PC-9 (cell line): ENCODE results near the gene APOE. TPM values are rescaled to one million over a fixed set of nuclear protein-coding genes. Genes with fewer than 3 reads are reported as not detected.

Source experiments
- BruUV-seq: library from RNA; stranded (reverse); fragments of 400-500 nt; replicated peaks from 2 replicates; lab custom pipeline; 2021; lab: Mats Ljungman, UMichigan
- CTCF ChIA-PET: fragments of 300-600 bp; sonication (Branson Sonifier 250); formaldehyde crosslinking; loops from one replicate; lab custom pipeline; 2022; ENCODE audit warnings: antibody characterized with exemption; lab: Charles Lee
- POLR2A ChIA-PET: fragments of 300-600 bp; sonication (Branson Sonifier 250); formaldehyde crosslinking; loops from one replicate; lab custom pipeline; 2022; ENCODE audit warnings: antibody characterized with exemption; ENCODE audit not compliant: unreplicated experiment; lab: Charles Lee
- DNase-seq, 2 experiments: peaks; one replicate each; pipeline versions ENCODE4 v3.0.0 to v3.0.0-alpha.2; 2015 to 2022; ENCODE audit warnings: mixed read lengths in 1 of 2
- H2AFZ ChIP-seq: fragments of 200-600 bp; sonication (generic); 2 replicates; pipeline ENCODE4 v1.8.1; 2017; ENCODE audit warnings: antibody characterized with exemption
- H3F3A ChIP-seq: fragments of 200-600 bp; sonication (generic); 2 replicates; pipeline ENCODE4 v1.8.1; 2017; ENCODE audit warnings: antibody characterized with exemption, mild to moderate bottlenecking, low read depth; ENCODE audit not compliant: insufficient read depth
- H3K27ac ChIP-seq: fragments of 200-600 bp; sonication (generic); 2 replicates; pipeline ENCODE4 v1.6.1; 2016; ENCODE audit warnings: mixed run types
- H3K27me3 ChIP-seq: fragments of 200-600 bp; sonication (generic); 2 replicates; pipeline ENCODE4 v1.6.1; 2016; ENCODE audit warnings: low read depth, mixed run types; ENCODE audit not compliant: insufficient read depth
- H3K36me3 ChIP-seq: fragments of 200-600 bp; sonication (generic); 2 replicates; pipeline ENCODE4 v1.6.1; 2016; ENCODE audit warnings: low read depth, mixed run types
- H3K4me1 ChIP-seq: fragments of 200-600 bp; sonication (generic); replicated peaks from 2 replicates; pipeline ENCODE4 v1.6.1; 2016; ENCODE audit warnings: mixed run types; ENCODE audit not compliant: insufficient read depth
- H3K4me2 ChIP-seq: fragments of 200-600 bp; sonication (generic); 2 replicates; pipeline ENCODE4 v1.6.1; 2017; ENCODE audit warnings: mixed run types
- H3K4me3 ChIP-seq: fragments of 200-600 bp; sonication (generic); 2 replicates; pipeline ENCODE4 v1.6.1; 2016; ENCODE audit warnings: mixed run types
- H3K79me2 ChIP-seq: fragments of 200-600 bp; sonication (generic); 2 replicates; pipeline ENCODE4 v1.6.1; 2017; ENCODE audit warnings: low read depth, mixed run types
- H3K9me2 ChIP-seq: fragments of 200-600 bp; sonication (generic); 2 replicates; pipeline ENCODE4 v1.8.1; 2017; ENCODE audit warnings: mild to moderate bottlenecking; ENCODE audit not compliant: insufficient read depth
- H3K9me3 ChIP-seq: fragments of 200-600 bp; sonication (generic); 2 replicates; pipeline ENCODE4 v1.8.1; 2016; ENCODE audit warnings: low read depth; ENCODE audit not compliant: insufficient read depth
- H4K20me1 ChIP-seq: fragments of 200-600 bp; sonication (generic); 2 replicates; pipeline ENCODE4 v1.8.1; 2017; ENCODE audit not compliant: insufficient read depth
- CTCF ChIP-seq: fragments of 200-600 bp; sonication (generic); conservative IDR thresholded peaks from 2 replicates; pipeline ENCODE4 v1.6.1; 2017; ENCODE audit warnings: mixed run types, antibody characterized with exemption, mild to moderate bottlenecking, moderate library complexity
- EZH2 ChIP-seq: fragments of 200-600 bp; sonication (generic); IDR thresholded peaks from 2 replicates; pipeline ENCODE4 v1.8.0; 2017; ENCODE audit warnings: antibody characterized with exemption, low read depth
- intact Hi-C: fragments of 100-400 bp; cut with micrococcal nuclease; formaldehyde crosslinking; loops from one replicate; pipeline ENCODE4 v1.10.0; 2022; ENCODE audit not compliant: unreplicated experiment
- total RNA-seq: library from RNA; stranded (reverse); gene quantifications from 2 replicates; pipeline ENCODE4 v1.2.3, GENCODE V29; 2021

Gene APOE
- total RNA-seq, 1 experiment from 2014 or later: 11.5 TPM

- BruUV-seq: no TSS peak
- Histone ChIP-seq H3F3A (peaks cover 25% of the 10 kb centered on the region; the same call in 1 of the 2 replicates), H3K4me1 (no peaks in the 10 kb centered on the region), H3K4me3 (no peak overlapping the region), H4K20me1 (peaks cover 15% of the 10 kb centered on the region), H2AFZ (no peak overlapping the region), H3K9me3 (no peaks in the 10 kb centered on the region), H3K9me2 (no peaks in the 10 kb centered on the region), H3K27ac (no peak overlapping the region), H3K4me2 (no peak overlapping the region), H3K79me2 (no peaks in the 10 kb centered on the region), H3K36me3 (peaks cover 17% of the 10 kb centered on the region), H3K27me3 (no peaks in the 10 kb centered on the region)
- ChIA-PET CTCF (no interaction called here), POLR2A (no interaction called here)
- DNase-seq: no peak
- TF ChIP-seq CTCF (no peak), EZH2 (no peak)
- intact Hi-C loops: no loop called here
Observed at GRCh38 chr19:44867578-44867977, 38.0 kb upstream of the APOE start.

GRCh38 chr19:44869733-44870470 is 35.7 kb upstream of the APOE start:
- intact Hi-C loops: no loop called here
- H3K36me3 ChIP-seq: peaks cover 33% of the 10 kb centered on the region

GRCh38 chr19:44871809-44872208 is 33.8 kb upstream of the APOE start:
- H4K20me1 ChIP-seq: peaks cover 9% of the 10 kb centered on the region
- H2AFZ ChIP-seq: no peak overlapping the region
- no peak overlapping the region for H3K4me2 ChIP-seq
- H3K27ac ChIP-seq: no peak overlapping the region
- no peaks in the 10 kb centered on the region for H3K9me2 ChIP-seq
- POLR2A ChIA-PET: no interaction called here
- H3K27me3 ChIP-seq: no peaks in the 10 kb centered on the region
- intact Hi-C loops: no loop called here
- CTCF ChIA-PET: interaction anchor here (0.6 kb wide), 1 partner anchor 15 kb away, joined by 3 read pairs; no protein-coding TSS in a partner anchor
- peaks cover 30% of the 10 kb centered on the region for H3K36me3 ChIP-seq
- peaks cover 62% of the 10 kb centered on the region for H3F3A ChIP-seq
- TF ChIP-seq CTCF: no peak
- no peak for TF ChIP-seq EZH2
- DNase-seq: no peak
- no TSS peak for BruUV-seq
- no peaks in the 10 kb centered on the region for H3K9me3 ChIP-seq
- H3K4me1 ChIP-seq: peaks cover 27% of the 10 kb centered on the region
- no peaks in the 10 kb centered on the region for H3K79me2 ChIP-seq
- H3K4me3 ChIP-seq: no peak overlapping the region

More at GRCh38 chr19:44869733-44870470, 35.7 kb upstream of the APOE start:
- Histone ChIP-seq H4K20me1 (peaks cover 11% of the 10 kb centered on the region), H3K4me3 (no peak overlapping the region), H3K27ac (no peak overlapping the region), H3K79me2 (no peaks in the 10 kb centered on the region), H3K9me2 (no peaks in the 10 kb centered on the region), H3K4me1 (peaks cover 8% of the 10 kb centered on the region), H3F3A (peaks cover 43% of the 10 kb centered on the region; the same call in 1 of the 2 replicates), H3K27me3 (no peaks in the 10 kb centered on the region), H3K4me2 (no peak overlapping the region), H3K9me3 (no peaks in the 10 kb centered on the region), H2AFZ (no peak overlapping the region)
- CTCF ChIA-PET: interaction anchor here (0.6 to 1.2 kb wide), 2 partner anchors 11 to 314 kb away, joined by 3 to 4 read pairs; no protein-coding TSS in a partner anchor
- POLR2A ChIA-PET: no interaction called here
- DNase-seq: no peak
- no TSS peak for BruUV-seq
- TF ChIP-seq EZH2 (no peak), CTCF (no peak)
